Stimulated activated CD4-positive, alpha-beta T cell treated with anti-CD3 and anti-CD28 coated beads, TNF-alpha, amount 100 ng/mL, for 48 hours (primary cell): ENCODE data around the gene SLC10A6.

Source experiments
- DNase-seq, 3 donors: peaks; one replicate each; pipeline ENCODE4 v3.0.0-alpha.2; 2020; ENCODE audit warnings: low read depth in 3 of 3

Gene SLC10A6

DNA sequence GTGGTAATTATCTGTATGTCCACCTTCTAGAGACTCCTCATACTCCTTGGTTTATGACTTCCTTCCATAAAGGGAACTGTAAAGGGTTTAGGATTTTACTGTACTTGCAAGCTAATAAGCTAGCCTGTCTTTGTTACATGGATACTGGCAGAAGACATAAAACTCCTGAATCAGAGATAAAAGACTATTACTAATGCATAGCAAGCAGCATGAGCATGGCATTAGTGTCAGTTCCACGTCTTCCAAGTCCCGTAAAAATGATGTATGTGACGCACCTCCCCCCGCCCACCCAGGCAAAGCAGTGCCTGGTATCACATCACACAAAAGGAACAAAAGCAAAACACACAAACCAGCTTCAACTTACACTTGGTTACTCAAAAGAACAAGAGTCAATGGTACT lies 71.0 kb downstream of the SLC10A6 start:
- no peak for DNase-seq

- DNase-seq = no peak
Measured at GRCh38 chr4:86775061-86775460, 74.1 kb downstream of the SLC10A6 start.
